DOHH2 (cell line): ENCODE measurements around the gene CCDC91.
"Not testable (repeated sequence)": the region's sequence is repeated elsewhere in the genome, so short reads cannot be mapped to it uniquely, and the experiment has no call there.

Experiments used
- CTCF ChIP-seq: fragments of 200-600 bp; sonication (generic); IDR thresholded peaks from one replicate; pipeline ENCODE4 v1.5.1; 2014; ENCODE audit warnings: antibody characterized with exemption, mild to moderate bottlenecking, low read depth, low read length; ENCODE audit not compliant: poor library complexity, severe bottlenecking
- EZH2phosphoT487 ChIP-seq: fragments of 200-600 bp; sonication (generic); IDR thresholded peaks from 2 replicates; pipeline ENCODE4 v1.6.1; 2017; ENCODE audit warnings: borderline replicate concordance, mild to moderate bottlenecking, antibody characterized with exemption, low read length, moderate library complexity, mixed read lengths

- not testable (repeated sequence) for TF ChIP-seq CTCF, EZH2phosphoT487
Measured at GRCh38 chr12:28194621-28195020, 4.4 kb downstream of the CCDC91 start.
